Fibroblast of peridontal ligament (primary cell): ENCODE results near the gene CT45A3.
A peak's percentile ranks its signal among the peaks of the same experiment; 100 is the strongest.
"Not testable (repeated sequence)": the region's sequence is repeated elsewhere in the genome, so short reads cannot be mapped to it uniquely, and the experiment has no call there.

Experiments used
- DNase-seq: peaks from one replicate; pipeline ENCODE4 v3.0.0-alpha.2; 2010; ENCODE audit errors: extremely low read depth

Gene CT45A3, protein sequence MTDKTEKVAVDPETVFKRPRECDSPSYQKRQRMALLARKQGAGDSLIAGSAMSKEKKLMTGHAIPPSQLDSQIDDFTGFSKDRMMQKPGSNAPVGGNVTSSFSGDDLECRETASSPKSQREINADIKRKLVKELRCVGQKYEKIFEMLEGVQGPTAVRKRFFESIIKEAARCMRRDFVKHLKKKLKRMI

DNA sequence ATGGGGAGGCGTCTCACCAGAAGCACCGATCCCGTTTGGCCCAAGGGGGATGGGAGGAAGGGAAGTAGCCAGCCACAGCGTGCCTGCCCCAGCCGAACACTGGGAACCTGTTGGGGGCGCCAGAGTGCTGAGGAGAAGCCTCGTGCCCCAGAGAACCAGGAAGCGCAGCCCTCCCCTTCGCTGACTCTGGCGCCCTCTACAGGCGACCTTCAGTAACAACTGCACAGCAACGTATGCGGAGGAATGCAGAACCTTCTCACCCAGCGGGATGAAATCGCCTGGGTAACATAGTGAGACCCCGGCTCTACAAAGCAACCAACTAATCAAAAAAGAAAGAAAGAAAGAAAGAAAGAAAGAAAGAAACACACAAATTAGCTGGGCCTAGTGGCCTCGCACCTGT lies at the start of gene CT45A3:
TSS of gene CT45A3 (minus strand) at position 101 of the 400 bp plus-strand sequence. CDS start 3,747 bp downstream, outside the sequence.
- not testable (repeated sequence) for DNase-seq

DNA sequence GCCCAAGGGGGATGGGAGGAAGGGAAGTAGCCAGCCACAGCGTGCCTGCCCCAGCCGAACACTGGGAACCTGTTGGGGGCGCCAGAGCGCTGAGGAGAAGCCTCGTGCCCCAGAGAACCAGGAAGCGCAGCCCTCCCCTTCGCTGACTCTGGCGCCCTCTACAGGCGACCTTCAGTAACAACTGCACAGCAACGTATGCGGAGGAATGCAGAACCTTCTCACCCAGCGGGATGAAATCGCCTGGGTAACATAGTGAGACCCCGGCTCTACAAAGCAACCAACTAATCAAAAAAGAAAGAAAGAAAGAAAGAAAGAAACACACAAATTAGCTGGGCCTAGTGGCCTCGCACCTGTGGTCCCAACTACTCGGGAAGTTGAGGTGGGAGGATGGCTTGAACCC lies 34.7 kb upstream of the CT45A3 start, which contains the start of gene CT45A6:
TSS of gene CT45A6 (minus strand) at position 101 of the 400 bp plus-strand sequence. CDS start 3,794 bp downstream, outside the sequence.
- DNase-seq: not testable (repeated sequence)

DNA sequence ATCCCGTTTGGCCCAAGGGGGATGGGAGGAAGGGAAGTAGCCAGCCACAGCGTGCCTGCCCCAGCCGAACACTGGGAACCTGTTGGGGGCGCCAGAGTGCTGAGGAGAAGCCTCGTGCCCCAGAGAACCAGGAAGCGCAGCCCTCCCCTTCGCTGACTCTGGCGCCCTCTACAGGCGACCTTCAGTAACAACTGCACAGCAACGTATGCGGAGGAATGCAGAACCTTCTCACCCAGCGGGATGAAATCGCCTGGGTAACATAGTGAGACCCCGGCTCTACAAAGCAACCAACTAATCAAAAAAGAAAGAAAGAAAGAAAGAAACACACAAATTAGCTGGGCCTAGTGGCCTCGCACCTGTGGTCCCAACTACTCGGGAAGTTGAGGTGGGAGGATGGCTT lies 17.4 kb upstream of the CT45A3 start, which contains the start of gene CT45A5:
TSS of gene CT45A5 (minus strand) at position 101 of the 400 bp plus-strand sequence. CDS start 3,774 bp downstream, outside the sequence.
- not testable (repeated sequence) for DNase-seq

DNA sequence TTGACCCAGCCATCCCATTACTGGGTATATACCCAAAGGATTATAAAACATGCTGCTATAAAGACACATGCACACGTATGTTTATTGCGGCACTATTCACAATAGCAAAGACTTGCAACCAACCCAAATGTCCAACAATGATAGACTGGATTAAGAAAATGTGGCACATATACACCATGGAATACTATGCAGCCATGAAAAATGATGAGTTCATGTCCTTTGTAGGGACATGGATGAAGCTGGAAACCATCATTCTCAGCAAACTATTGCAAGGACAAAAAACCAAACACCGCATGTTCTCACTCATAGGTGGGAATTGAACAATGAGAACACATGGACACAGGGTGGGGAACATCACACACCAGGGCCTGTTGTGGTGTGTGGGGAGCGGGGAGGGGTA lies 23.3 kb downstream of the CT45A3 start:
- DNase-seq: not testable (repeated sequence)

DNA sequence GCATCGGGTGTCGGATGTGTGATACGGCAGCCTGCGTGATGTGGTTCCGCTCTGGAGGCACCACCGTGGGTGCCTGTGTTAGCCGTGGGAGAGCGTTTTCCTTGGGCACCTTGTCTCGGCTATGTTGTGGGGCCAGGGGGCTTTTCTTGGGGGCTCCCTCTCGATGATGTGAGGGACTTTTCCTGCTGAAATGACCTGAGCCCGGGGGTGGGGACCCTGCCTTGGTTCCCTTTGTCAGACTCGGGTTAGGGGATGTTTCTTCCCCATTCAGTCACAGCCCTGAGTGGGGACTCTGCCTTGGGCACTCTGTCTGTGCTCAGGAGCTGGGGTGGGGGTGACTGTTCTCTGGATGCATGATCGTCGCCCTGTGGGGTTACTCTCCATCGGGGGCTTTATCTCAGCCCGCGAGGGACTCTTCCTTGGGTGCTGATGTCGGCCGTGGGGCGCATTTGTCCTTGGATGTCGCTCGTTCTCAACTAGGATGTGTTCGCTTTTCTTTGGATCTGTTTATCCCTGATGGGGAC lies 26.7 kb downstream of the CT45A3 start:
- no peak for DNase-seq

DNA sequence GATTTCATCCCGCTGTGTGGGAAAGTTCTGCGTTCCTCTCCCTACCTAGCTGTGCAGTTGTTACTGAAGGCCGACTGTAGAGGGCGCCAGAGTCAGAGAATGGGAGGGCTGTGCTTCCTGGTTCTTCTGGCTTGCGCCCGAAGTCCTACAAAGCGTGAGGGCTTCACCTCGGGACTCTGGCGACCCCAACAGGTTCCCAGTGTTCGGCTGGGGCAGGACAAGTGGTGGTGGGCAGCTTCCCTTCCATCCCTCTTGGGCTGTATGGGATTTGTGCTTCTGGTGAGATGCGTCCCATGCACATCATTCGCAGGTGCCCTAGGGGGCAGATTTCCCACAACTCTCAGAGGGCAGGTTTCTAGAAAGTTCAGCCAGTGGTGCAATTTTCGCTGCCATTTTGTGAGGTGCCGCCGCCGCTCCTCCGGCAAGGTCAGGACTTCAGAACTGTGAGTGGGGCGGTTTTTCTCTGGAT lies 27.3 kb downstream of the CT45A3 start:
- no peak for DNase-seq

DNA sequence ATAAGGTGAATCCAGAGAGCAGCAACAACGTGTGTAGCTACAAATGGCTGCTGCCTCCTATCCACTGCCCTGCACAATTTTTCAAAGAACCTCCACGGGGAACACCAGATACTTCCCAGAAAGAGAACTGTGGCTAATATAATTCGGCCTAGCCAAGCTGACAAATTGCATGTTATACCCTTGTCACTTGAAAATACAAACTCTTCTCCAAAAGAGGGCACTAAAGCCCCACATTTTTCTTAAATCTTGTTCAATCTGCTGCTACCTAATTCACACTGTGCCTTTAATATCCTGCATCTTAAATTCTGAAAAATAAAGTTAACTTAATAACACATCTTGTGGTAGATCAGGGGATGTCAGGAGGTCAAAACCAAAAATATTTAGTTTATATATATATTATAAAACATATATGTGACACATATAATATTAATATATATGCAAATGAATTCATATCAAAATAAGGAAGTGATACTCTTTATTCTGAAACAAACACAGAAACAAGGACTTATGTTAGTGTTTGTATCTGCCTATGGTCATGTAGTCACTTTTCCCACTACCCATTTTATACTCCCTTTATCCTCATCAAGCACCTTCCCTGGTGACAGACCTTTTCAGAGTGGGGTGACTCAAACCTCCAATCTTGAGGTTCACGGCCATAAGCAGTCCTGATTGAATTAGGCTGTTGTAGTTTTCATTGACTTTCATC lies 30.5 kb downstream of the CT45A3 start:
- peak; percentile 0 for DNase-seq

DNA sequence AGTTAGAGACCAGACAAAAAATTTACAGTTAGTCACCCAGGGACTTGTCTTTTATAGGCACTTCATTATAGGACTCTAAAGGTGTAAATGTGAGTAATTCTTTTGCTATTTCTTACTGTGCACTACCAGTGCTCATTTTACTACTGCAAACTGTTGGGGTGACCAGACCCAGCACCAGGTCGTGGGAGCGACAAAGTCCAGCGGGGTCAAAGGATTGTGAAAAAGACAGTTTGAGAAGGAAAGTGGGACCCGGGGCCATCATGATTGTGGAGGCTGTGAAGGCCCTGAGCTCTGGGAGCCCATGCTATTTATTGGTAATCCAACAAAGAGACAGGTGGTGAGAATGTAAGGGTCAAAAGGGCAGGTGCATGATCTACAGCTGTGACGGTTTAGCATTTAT lies 33.3 kb downstream of the CT45A3 start:
- not testable (repeated sequence) for DNase-seq

DNA sequence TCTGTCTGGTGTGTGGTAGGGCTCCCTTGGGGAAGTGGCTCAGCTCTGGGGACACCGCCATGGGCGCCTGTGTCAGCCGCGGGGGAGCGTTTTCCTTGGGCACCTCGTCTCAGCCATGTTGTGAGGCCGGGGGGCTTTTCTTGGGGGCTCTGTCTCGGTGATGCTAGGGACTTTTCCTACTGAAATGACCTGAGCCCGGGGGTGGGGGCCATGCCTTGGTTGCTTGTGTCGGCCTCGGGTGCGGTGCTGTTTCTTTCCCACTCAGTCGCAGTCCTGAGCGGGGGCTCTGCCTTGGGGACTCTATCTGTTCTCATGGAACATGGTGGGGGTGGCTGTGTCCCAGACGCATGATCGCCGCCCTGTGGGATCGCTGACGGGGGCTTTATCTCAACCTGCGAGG lies 54.2 kb downstream of the CT45A3 start:
- DNase-seq: no peak

DNA sequence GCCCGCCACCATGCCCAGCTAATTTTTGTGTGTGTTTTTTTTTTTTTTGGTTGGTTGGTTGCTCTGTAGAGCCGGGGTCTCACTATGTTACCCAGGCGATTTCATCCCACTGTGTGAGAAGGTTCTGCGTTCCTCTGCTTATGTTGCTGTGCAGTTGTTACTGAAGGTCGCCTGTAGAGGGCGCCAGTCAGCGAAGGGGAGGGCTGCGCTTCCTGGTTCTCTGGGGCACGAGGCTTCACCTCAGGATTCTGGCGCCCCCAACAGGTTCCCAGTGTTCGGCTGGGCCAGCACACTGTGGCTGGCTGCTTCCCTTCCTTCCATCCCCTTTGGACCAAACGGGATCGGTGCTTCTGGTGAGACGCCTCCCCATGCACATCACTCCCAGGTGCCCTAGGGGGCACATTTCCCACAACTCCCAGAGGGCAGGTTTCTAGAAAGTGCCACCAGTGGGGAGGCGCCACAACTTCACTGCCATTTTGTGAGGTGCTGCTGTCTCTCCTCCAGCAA lies 54.8 kb downstream of the CT45A3 start, which contains the start of gene CT45A1:
TSS of gene CT45A1 (plus strand) at position 457 of the 507 bp plus-strand sequence. CDS start 5,302 bp downstream, outside the sequence.
- not testable (repeated sequence) for DNase-seq
